ENCODE results near the gene CENPX.

CENPX gene

GRCh38 chr17:82022310-82022980 is at the start of gene CENPX:
CENPX (minus strand) TSS chr17:82022878; CDS start chr17:82022861, 17 bp downstream.
- DNase-seq (ENCODE audit: low read depth): no peak

- DNase-seq (ENCODE audit: low read depth): no peak
These were observed 47.9 kb upstream of the CENPX start for GRCh38 chr17:82070611-82071010.

GRCh38 chr17:82065638-82066303 is 43.1 kb upstream of the CENPX start, which contains the start of gene DUS1L:
DUS1L (minus strand) TSS chr17:82065804; CDS start chr17:82065059, 745 bp downstream.
- DNase-seq (ENCODE audit: low read depth): no peak

GRCh38 chr17:82065193-82065637 is 42.5 kb upstream of the CENPX start:
- DNase-seq (ENCODE audit: low read depth): no peak

GRCh38 chr17:82064433-82065192 is 41.9 kb upstream of the CENPX start:
- DNase-seq (ENCODE audit: low read depth): no peak

- no peak for DNase-seq (ENCODE audit: low read depth)
These were observed 41.0 kb upstream of the CENPX start for GRCh38 chr17:82063424-82064415.

- no peak for DNase-seq (ENCODE audit: low read depth)
These were observed 40.3 kb upstream of the CENPX start for GRCh38 chr17:82062984-82063368.

GRCh38 chr17:82062076-82062983 is 39.7 kb upstream of the CENPX start:
- no peak for DNase-seq (ENCODE audit: low read depth)

- DNase-seq (ENCODE audit: low read depth): no peak
These were observed 38.6 kb upstream of the CENPX start for GRCh38 chr17:82061047-82061925.

GRCh38 chr17:82060614-82061013 is 37.9 kb upstream of the CENPX start:
- no peak for DNase-seq (ENCODE audit: low read depth)

GRCh38 chr17:82060001-82060380 is 37.3 kb upstream of the CENPX start:
- DNase-seq (ENCODE audit: low read depth): no peak

- DNase-seq (ENCODE audit: low read depth): no peak
These were observed 36.8 kb upstream of the CENPX start for GRCh38 chr17:82059272-82060000.

- no peak for DNase-seq (ENCODE audit: low read depth)
These were observed 36.2 kb upstream of the CENPX start for GRCh38 chr17:82058855-82059249.

- DNase-seq (ENCODE audit: low read depth): no peak
These were observed 35.7 kb upstream of the CENPX start for GRCh38 chr17:82058230-82058854.

- DNase-seq (ENCODE audit: low read depth): no peak
These were observed 34.3 kb upstream of the CENPX start for GRCh38 chr17:82056729-82057621.

GRCh38 chr17:82055965-82056728 is 33.5 kb upstream of the CENPX start:
- no peak for DNase-seq (ENCODE audit: low read depth)

Data from non-pigmented ciliary epithelial cell (primary cell).